GM12865 (cell line): ENCODE data around the gene SEPHS2.
"Not testable (repeated sequence)": the region's sequence is repeated elsewhere in the genome, so short reads cannot be mapped to it uniquely, and the experiment has no call there.

ENCODE experiments used
- DNase-seq: peaks from one replicate; pipeline ENCODE4 v3.0.0; 2010; ENCODE audit warnings: low read depth
- H3K4me3 ChIP-seq: 2 replicates; pipeline ENCODE4 v1.5.1; 2011; ENCODE audit warnings: mild to moderate bottlenecking, low read depth, low read length, control low read depth
- CTCF ChIP-seq: IDR thresholded peaks from 2 replicates; pipeline ENCODE4 v1.5.1; 2011; ENCODE audit warnings: low read length, control low read depth, low read depth, inconsistent platforms; ENCODE audit not compliant: insufficient read depth; ENCODE audit errors: missing control alignments

The SEPHS2 gene

GRCh38 chr16:30398661-30399434, 46.8 kb downstream of the SEPHS2 start:
- TF ChIP-seq CTCF: no peak
- no peak for DNase-seq

GRCh38 chr16:30397776-30398660, 47.7 kb downstream of the SEPHS2 start:
- H3K4me3 ChIP-seq: no peak overlapping the region
- no peak for TF ChIP-seq CTCF
- DNase-seq: no peak

More at GRCh38 chr16:30398661-30399434, 46.8 kb downstream of the SEPHS2 start:
- H3K4me3 ChIP-seq: no peak overlapping the region

- no peak overlapping the region for H3K4me3 ChIP-seq
- TF ChIP-seq CTCF: no peak
- DNase-seq: no peak
These were observed 48.6 kb downstream of the SEPHS2 start for GRCh38 chr16:30397056-30397455.

- not testable (repeated sequence) for DNase-seq, H3K4me3 ChIP-seq
These were observed 49.0 kb downstream of the SEPHS2 start for GRCh38 chr16:30396627-30397026.

GRCh38 chr16:30395992-30396585, 49.6 kb downstream of the SEPHS2 start:
- DNase-seq: no peak
- no peak for TF ChIP-seq CTCF
- H3K4me3 ChIP-seq: peak overlapping the region; percentile 85

- peak; percentile 31 for TF ChIP-seq CTCF
- DNase-seq: peak; percentile 89
- H3K4me3 ChIP-seq: peak within 1 kb of the TSS; percentile 85
These were observed 50.3 kb downstream of the SEPHS2 start, which contains the start of gene ZNF48 for GRCh38 chr16:30395155-30395991. Gene ZNF48, plus strand, starts transcription at chr16:30395420. Its CDS starts 375 bp downstream, at chr16:30395795.
